ENCODE data around the gene TBC1D2B.

GRCh38 chr15:78012643-78013077 lies 64.9 kb downstream of the TBC1D2B start:
- TF ChIP-seq, protein P1, sequence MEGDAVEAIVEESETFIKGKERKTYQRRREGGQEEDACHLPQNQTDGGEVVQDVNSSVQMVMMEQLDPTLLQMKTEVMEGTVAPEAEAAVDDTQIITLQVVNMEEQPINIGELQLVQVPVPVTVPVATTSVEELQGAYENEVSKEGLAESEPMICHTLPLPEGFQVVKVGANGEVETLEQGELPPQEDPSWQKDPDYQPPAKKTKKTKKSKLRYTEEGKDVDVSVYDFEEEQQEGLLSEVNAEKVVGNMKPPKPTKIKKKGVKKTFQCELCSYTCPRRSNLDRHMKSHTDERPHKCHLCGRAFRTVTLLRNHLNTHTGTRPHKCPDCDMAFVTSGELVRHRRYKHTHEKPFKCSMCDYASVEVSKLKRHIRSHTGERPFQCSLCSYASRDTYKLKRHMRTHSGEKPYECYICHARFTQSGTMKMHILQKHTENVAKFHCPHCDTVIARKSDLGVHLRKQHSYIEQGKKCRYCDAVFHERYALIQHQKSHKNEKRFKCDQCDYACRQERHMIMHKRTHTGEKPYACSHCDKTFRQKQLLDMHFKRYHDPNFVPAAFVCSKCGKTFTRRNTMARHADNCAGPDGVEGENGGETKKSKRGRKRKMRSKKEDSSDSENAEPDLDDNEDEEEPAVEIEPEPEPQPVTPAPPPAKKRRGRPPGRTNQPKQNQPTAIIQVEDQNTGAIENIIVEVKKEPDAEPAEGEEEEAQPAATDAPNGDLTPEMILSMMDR (IDR thresholded peaks at IDR 0.05; ENCODE audit: low read depth, low read length, missing input control) = no peak
- TF ChIP-seq ATF3 (IDR thresholded peaks at IDR 0.05) (peak; percentile 96), FOXA1 (IDR thresholded peaks at IDR 0.05) (peak; percentile 75), ZBTB33 (IDR thresholded peaks at IDR 0.05) (peak; percentile 95), YY1 (IDR thresholded peaks at IDR 0.05) (peak; percentile 82), TAF1 (conservative IDR thresholded peaks at IDR 0.05) (peak; percentile 61), GABPA (IDR thresholded peaks at IDR 0.05 in 1 of 2, conservative IDR thresholded peaks at IDR 0.05 in 1 of 2) (peak in 1 of 2 donors; percentile 69)

Data from liver (tissue), 3 donors.